Caco-2 (cell line): ENCODE data around the gene DDX27. TPM values are rescaled to one million over a fixed set of nuclear protein-coding genes. Genes with fewer than 3 reads are reported as not detected.
A peak's percentile ranks its signal among the peaks of the same experiment; 100 is the strongest.

ENCODE experiments used
- BruUV-seq: library from RNA; stranded (reverse); fragments of 400-500 nt; replicated peaks from 2 replicates; lab custom pipeline; 2021; lab: Mats Ljungman, UMichigan
- CTCF ChIA-PET: fragments of 300-600 bp; sonication (Branson Sonifier 250); formaldehyde crosslinking; loops from one replicate; lab custom pipeline; 2022; ENCODE audit warnings: antibody characterized with exemption; lab: Charles Lee
- POLR2A ChIA-PET: fragments of 300-600 bp; sonication (Branson Sonifier 250); formaldehyde crosslinking; loops from one replicate; lab custom pipeline; 2022; ENCODE audit warnings: antibody characterized with exemption; lab: Charles Lee
- DNase-seq, 2 experiments: peaks; one replicate each; pipeline versions ENCODE4 v3.0.0 to v3.0.0-alpha.2; 2020 to 2022
- H3K27me3 ChIP-seq: replicated peaks from 2 replicates; pipeline ENCODE4 v1.6.0; 2011; ENCODE audit warnings: low read length; ENCODE audit not compliant: control insufficient read depth, insufficient read depth
- H3K36me3 ChIP-seq: 2 replicates; pipeline ENCODE4 v1.5.1; 2011; ENCODE audit warnings: low read length; ENCODE audit not compliant: control insufficient read depth, insufficient read depth
- H3K4me1 ChIP-seq: fragments of 250-450 bp; sonication (Bioruptor Pico); 2 replicates; pipeline ENCODE4 v1.5.1; 2020; ENCODE audit warnings: mild to moderate bottlenecking
- H3K4me3 ChIP-seq: 2 replicates; pipeline ENCODE4 v1.5.1; 2011; ENCODE audit warnings: low read depth, mild to moderate bottlenecking, control low read depth, low read length
- H3K9me3 ChIP-seq: fragments of 250-450 bp; sonication (Bioruptor Pico); 2 replicates; pipeline ENCODE4 v1.5.1; 2020; ENCODE audit warnings: mild to moderate bottlenecking, moderate library complexity
- H3K27ac Mint-ChIP-seq: one replicate; pipeline ENCODE4 v1.8.0; 2022; ENCODE audit warnings: mixed read lengths; ENCODE audit not compliant: unreplicated experiment
- H3K27me3 Mint-ChIP-seq: one replicate; pipeline ENCODE4 v1.8.0; 2022; ENCODE audit warnings: mixed read lengths; ENCODE audit not compliant: insufficient read depth, unreplicated experiment
- H3K36me3 Mint-ChIP-seq: one replicate; pipeline ENCODE4 v1.8.0; 2022; ENCODE audit warnings: mild to moderate bottlenecking, mixed read lengths; ENCODE audit not compliant: insufficient read depth, unreplicated experiment
- H3K4me1 Mint-ChIP-seq: one replicate; pipeline ENCODE4 v1.8.0; 2022; ENCODE audit warnings: low read depth, mixed read lengths; ENCODE audit not compliant: unreplicated experiment
- H3K4me3 Mint-ChIP-seq: one replicate; pipeline ENCODE4 v1.8.0; 2022; ENCODE audit warnings: mild to moderate bottlenecking, moderate library complexity, mixed read lengths; ENCODE audit not compliant: unreplicated experiment
- H3K9me3 Mint-ChIP-seq: one replicate; pipeline ENCODE4 v1.8.0; 2022; ENCODE audit warnings: mixed read lengths; ENCODE audit not compliant: unreplicated experiment
- intact Hi-C: fragments of 100-400 bp; cut with micrococcal nuclease; formaldehyde crosslinking; loops from one replicate; pipeline ENCODE4 v1.10.0; 2022; ENCODE audit not compliant: unreplicated experiment
- total RNA-seq: library from RNA; stranded (reverse); gene quantifications from 2 replicates; pipeline ENCODE4 v1.2.3, GENCODE V29; 2022
- TF ChIP-seq, protein P1 (sequence below), 2 experiments: fragments of 200-600 bp in 1 of 2; IDR thresholded peaks; 1 replicate in 1 of 2; 2 replicates in 1 of 2; pipeline versions ENCODE4 v1.5.1 to v1.8.0; 2011 to 2022; ENCODE audit warnings: antibody characterized with exemption in 1 of 2, control low read depth in 1 of 2, inconsistent platforms in 1 of 2, low read depth in 1 of 2, low read length in 1 of 2, mild to moderate bottlenecking in 1 of 2, moderate library complexity in 1 of 2; ENCODE audit not compliant: insufficient read depth in 1 of 2, severe bottlenecking in 1 of 2, unreplicated experiment in 1 of 2

Gene DDX27
- total RNA-seq, 1 experiment from 2014 or later = 148 TPM

DNA sequence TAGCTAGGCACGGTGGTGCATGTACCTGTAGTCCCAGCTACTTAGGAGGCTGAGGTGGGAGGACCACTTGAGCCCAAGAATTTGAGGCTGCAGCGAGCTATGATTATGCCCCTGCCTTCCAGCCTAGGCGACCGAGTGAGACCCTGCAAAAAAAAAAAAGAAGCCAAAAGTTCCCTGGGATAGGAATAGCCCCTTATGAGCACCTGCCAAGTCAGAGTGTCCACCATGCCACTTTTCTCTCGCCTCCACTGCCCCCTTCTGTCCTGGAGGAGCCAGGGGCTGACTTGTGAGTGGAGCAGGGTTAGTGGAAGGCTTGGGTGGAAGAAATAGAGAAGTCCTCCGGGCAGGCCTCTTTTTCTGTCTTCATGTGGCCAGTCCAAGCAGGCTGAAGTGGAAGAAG is 12.1 kb upstream of the DDX27 start:
- TF ChIP-seq, protein P1, sequence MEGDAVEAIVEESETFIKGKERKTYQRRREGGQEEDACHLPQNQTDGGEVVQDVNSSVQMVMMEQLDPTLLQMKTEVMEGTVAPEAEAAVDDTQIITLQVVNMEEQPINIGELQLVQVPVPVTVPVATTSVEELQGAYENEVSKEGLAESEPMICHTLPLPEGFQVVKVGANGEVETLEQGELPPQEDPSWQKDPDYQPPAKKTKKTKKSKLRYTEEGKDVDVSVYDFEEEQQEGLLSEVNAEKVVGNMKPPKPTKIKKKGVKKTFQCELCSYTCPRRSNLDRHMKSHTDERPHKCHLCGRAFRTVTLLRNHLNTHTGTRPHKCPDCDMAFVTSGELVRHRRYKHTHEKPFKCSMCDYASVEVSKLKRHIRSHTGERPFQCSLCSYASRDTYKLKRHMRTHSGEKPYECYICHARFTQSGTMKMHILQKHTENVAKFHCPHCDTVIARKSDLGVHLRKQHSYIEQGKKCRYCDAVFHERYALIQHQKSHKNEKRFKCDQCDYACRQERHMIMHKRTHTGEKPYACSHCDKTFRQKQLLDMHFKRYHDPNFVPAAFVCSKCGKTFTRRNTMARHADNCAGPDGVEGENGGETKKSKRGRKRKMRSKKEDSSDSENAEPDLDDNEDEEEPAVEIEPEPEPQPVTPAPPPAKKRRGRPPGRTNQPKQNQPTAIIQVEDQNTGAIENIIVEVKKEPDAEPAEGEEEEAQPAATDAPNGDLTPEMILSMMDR (IDR thresholded peaks at IDR 0.05; ENCODE audit: insufficient read depth in 1 of 2, low read depth in 1 of 2, low read length in 1 of 2, severe bottlenecking in 1 of 2, unreplicated experiment in 1 of 2) = peak; percentile 27 to 40
- Mint-ChIP-seq H3K36me3 (no peaks in the 10 kb centered on the region), H3K9me3 (peaks cover 19% of the 10 kb centered on the region), H3K4me3 (no peak overlapping the region), H3K27ac (no peak overlapping the region), H3K27me3 (no peaks in the 10 kb centered on the region), H3K4me1 (no peaks in the 10 kb centered on the region)
- DNase-seq = peak; percentile 67 to 71
- POLR2A ChIA-PET = no interaction called here
- no peaks in the 10 kb centered on the region for H3K36me3 ChIP-seq
- H3K4me3 ChIP-seq = no peak overlapping the region
- no peaks in the 10 kb centered on the region for H3K4me1 ChIP-seq
- peaks cover 25% of the 10 kb centered on the region for H3K9me3 ChIP-seq
- BruUV-seq = no TSS peak
- intact Hi-C loops = no loop called here
- no peaks in the 10 kb centered on the region for H3K27me3 ChIP-seq
- CTCF ChIA-PET = interaction anchor here (0.7 kb wide), 2 partner anchors 10 to 27 kb away, joined by 3 to 6 read pairs; no protein-coding TSS in a partner anchor

DNA sequence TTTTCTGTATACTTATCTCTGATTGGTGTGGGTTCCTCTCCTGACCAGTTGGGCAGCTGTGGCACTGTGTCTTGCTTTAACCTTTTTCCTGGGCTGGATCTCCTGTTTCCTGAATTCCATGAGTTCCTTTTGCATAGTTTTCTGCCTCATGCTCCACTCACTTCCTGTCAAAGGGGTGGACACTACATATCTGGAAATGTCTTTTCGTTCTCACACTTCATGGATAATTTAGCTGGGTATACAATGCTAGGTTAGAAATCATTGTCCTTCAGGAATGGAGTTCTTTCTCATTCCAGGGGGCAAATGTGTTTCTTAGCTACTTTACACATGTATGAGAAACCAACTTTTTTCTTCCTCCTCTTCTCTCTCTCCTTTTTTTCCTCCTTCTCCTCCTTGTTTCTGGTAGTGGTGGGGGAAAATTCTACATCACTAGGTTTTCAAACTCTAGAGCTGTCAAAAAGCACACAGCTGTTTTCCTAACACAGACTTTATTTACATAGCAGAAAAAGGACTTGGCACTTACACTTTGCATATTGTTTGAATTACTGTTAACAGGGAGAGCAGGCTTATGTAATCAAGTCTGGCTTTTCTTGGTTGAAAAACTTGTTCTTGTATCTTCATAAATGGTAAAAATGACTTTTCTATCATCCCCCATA is 9.0 kb upstream of the DDX27 start:
- Histone ChIP-seq H3K27me3 (no peaks in the 10 kb centered on the region), H3K9me3 (peaks cover 25% of the 10 kb centered on the region), H3K4me3 (no peak overlapping the region), H3K36me3 (no peaks in the 10 kb centered on the region), H3K4me1 (no peaks in the 10 kb centered on the region)
- Mint-ChIP-seq H3K4me3 (no peak overlapping the region), H3K27me3 (no peaks in the 10 kb centered on the region), H3K4me1 (no peaks in the 10 kb centered on the region), H3K27ac (no peak overlapping the region), H3K36me3 (no peaks in the 10 kb centered on the region), H3K9me3 (peaks cover 19% of the 10 kb centered on the region)
- TF ChIP-seq, protein P1 (IDR thresholded peaks at IDR 0.05; ENCODE audit: insufficient read depth in 1 of 2, low read depth in 1 of 2, low read length in 1 of 2, severe bottlenecking in 1 of 2, unreplicated experiment in 1 of 2) = no peak
- DNase-seq = no peak
- intact Hi-C loops = no loop called here
- POLR2A ChIA-PET = interaction anchor here (0.8 kb wide), 1 partner anchor 9 kb away, joined by 4 read pairs; the partner anchor contains the start of gene DDX27
- no TSS peak for BruUV-seq
- CTCF ChIA-PET = interaction anchor here (0.7 kb wide), 1 partner anchor 15 kb away, joined by 7 read pairs; no protein-coding TSS in a partner anchor

DNA sequence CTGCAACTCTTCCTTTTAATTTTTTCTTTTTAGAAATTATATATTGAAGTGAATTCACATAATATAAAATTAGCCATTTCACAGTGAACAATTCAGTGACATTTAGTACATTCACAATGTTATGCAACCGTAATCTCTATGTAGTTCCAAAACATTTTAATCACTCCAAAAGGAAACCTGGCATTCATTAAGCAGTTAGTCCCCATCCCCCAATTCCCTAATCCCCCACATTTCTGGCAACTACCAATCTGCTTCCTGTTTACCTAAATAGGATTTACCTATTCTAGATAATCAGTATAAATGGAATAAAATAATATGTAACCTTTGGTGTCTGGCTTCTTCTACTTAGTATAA is 8.5 kb upstream of the DDX27 start:
- Mint-ChIP-seq H3K27ac (no peak overlapping the region), H3K27me3 (no peaks in the 10 kb centered on the region), H3K4me3 (no peak overlapping the region), H3K9me3 (peaks cover 19% of the 10 kb centered on the region), H3K4me1 (no peaks in the 10 kb centered on the region), H3K36me3 (no peaks in the 10 kb centered on the region)
- no peak for DNase-seq
- intact Hi-C loops = no loop called here
- POLR2A ChIA-PET = interaction anchor here (0.8 kb wide), 1 partner anchor 8 kb away, joined by 4 read pairs; the partner anchor contains the start of gene DDX27
- CTCF ChIA-PET = no interaction called here
- peaks cover 25% of the 10 kb centered on the region for H3K9me3 ChIP-seq
- no peaks in the 10 kb centered on the region for H3K36me3 ChIP-seq
- H3K27me3 ChIP-seq = no peaks in the 10 kb centered on the region
- TF ChIP-seq, protein P1 (IDR thresholded peaks at IDR 0.05; ENCODE audit: insufficient read depth in 1 of 2, low read depth in 1 of 2, low read length in 1 of 2, severe bottlenecking in 1 of 2, unreplicated experiment in 1 of 2) = no peak
- H3K4me1 ChIP-seq = no peaks in the 10 kb centered on the region
- no peak overlapping the region for H3K4me3 ChIP-seq
- no TSS peak for BruUV-seq
